HepG2 (cell line): ENCODE results near the gene PLXNA3. TPM values are rescaled to one million over a fixed set of nuclear protein-coding genes. Genes with fewer than 3 reads are reported as not detected.

ENCODE experiments used
- ATAC-seq: fragments of 200-7000 bp; cut with Tn5 transposase; 3 replicates; pipeline ENCODE4 v1.9.1; 2020; ENCODE audit warnings: mild to moderate bottlenecking, moderate library complexity
- BruUV-seq: library from RNA; stranded (reverse); fragments of 400-500 nt; replicated peaks from 2 replicates; lab custom pipeline; 2021; lab: Mats Ljungman, UMichigan
- CTCF ChIA-PET: fragments of 300-600 bp; formaldehyde crosslinking; extraction: SDS; loops from one replicate; lab custom pipeline; 2021; ENCODE audit warnings: low total read pairs, inconsistent platforms, low intra/inter-chr PET ratio; lab: Yijun Ruan, JAX
- POLR2A ChIA-PET: fragments of 350-600 bp; sonication (Branson Sonifier 250); formaldehyde crosslinking; loops from one replicate; lab custom pipeline; 2020; ENCODE audit warnings: antibody characterized with exemption, inconsistent platforms; lab: Yijun Ruan, JAX
- DNase-seq: peaks from one replicate; pipeline ENCODE4 v3.0.0-alpha.2; 2015; ENCODE audit warnings: low spot score
- FAIRE-seq: peaks from 3 replicates; lab custom pipeline; 2011; peaks lifted over from hg19 to GRCh38; lab: Jason Lieb, UNC
- H2AFZ ChIP-seq: one replicate; pipeline ENCODE4 v1.6.1; 2011; ENCODE audit warnings: low read length, inconsistent platforms
- H3K27ac ChIP-seq: fragments of 300-600 bp; 3 replicates; pipeline ENCODE4 v1.8.0; 2011; ENCODE audit warnings: mixed run types, mild to moderate bottlenecking, mixed read lengths, low read length, inconsistent platforms; ENCODE audit not compliant: insufficient read depth; ENCODE audit errors: extremely low read length
- H3K27me3 ChIP-seq, 2 experiments: fragments of 200-600 bp in 1 of 2; 2 replicates in 1 of 2; 3 replicates in 1 of 2; pipeline versions ENCODE4 v1.6.0 to v1.8.0; 2011; ENCODE audit warnings: low read length in 2 of 2, mild to moderate bottlenecking in 2 of 2, moderate library complexity in 2 of 2, inconsistent platforms in 1 of 2; ENCODE audit not compliant: insufficient read depth in 2 of 2, control insufficient read depth in 1 of 2
- H3K36me3 ChIP-seq, 2 experiments: fragments of 200-600 bp in 1 of 2; replicated peaks in 1 of 2; 2 replicates in 1 of 2; 3 replicates in 1 of 2; pipeline versions ENCODE4 v1.5.1 to v1.8.0; 2011; ENCODE audit warnings: low read length in 2 of 2, inconsistent platforms in 1 of 2; ENCODE audit not compliant: insufficient read depth in 2 of 2, control insufficient read depth in 1 of 2
- H3K4me1 ChIP-seq: 2 replicates; pipeline ENCODE4 v1.5.1; 2012; ENCODE audit warnings: low read length, inconsistent platforms; ENCODE audit not compliant: insufficient read depth
- H3K4me2 ChIP-seq: 2 replicates; pipeline ENCODE4 v1.6.0; 2011; ENCODE audit warnings: low read depth, low read length, inconsistent platforms
- H3K4me3 ChIP-seq, 3 experiments: fragments of 200-600 bp in 1 of 3; sonication (generic), shearing (Covaris generic) in 1 of 3; replicated peaks in 1 of 3; 2 replicates each; pipeline ENCODE4 v1.5.1; 2011 to 2016; ENCODE audit warnings: low read length in 3 of 3, inconsistent platforms in 2 of 3, low read depth in 2 of 3, mild to moderate bottlenecking in 2 of 3, control low read depth in 1 of 3, mixed read lengths in 1 of 3; ENCODE audit not compliant: insufficient read depth in 1 of 3
- H3K79me2 ChIP-seq: one replicate; pipeline ENCODE4 v1.6.1; 2011; ENCODE audit warnings: low read length, inconsistent platforms; ENCODE audit not compliant: insufficient read depth
- H3K9ac ChIP-seq: 2 replicates; pipeline ENCODE4 v1.6.0; 2011; ENCODE audit warnings: mild to moderate bottlenecking, low read depth, low read length, inconsistent platforms; ENCODE audit not compliant: insufficient read depth
- H3K9me3 ChIP-seq: 2 replicates; pipeline ENCODE4 v1.5.1; 2012; ENCODE audit warnings: mild to moderate bottlenecking, low read length
- H4K20me1 ChIP-seq: 2 replicates; pipeline ENCODE4 v1.6.0; 2011; ENCODE audit warnings: inconsistent platforms, mild to moderate bottlenecking, low read length, moderate library complexity; ENCODE audit not compliant: insufficient read depth
- EP300 ChIP-seq, 3 experiments: sonication (generic) in 1 of 3; formaldehyde crosslinking in 1 of 3; IDR thresholded peaks; 2 replicates each; pipeline versions ENCODE4 v1.5.1 to v1.6.1; 2011 to 2020; ENCODE audit warnings: low read depth in 2 of 3, low read length in 2 of 3, borderline replicate concordance in 1 of 3, improper control_type of control experiment in 1 of 3, mild to moderate bottlenecking in 1 of 3, missing genetic modification reagents in 1 of 3, moderate library complexity in 1 of 3
- MEIS1 ChIP-seq: sonication (generic); formaldehyde crosslinking; IDR thresholded peaks from 2 replicates; pipeline ENCODE4 v1.9.0; 2021; ENCODE audit warnings: mild to moderate bottlenecking, missing genetic modification reagents, moderate library complexity, borderline replicate concordance
- MYC ChIP-seq: sonication (generic); formaldehyde crosslinking; IDR thresholded peaks from 2 replicates; pipeline ENCODE4 v1.9.0; 2021; ENCODE audit warnings: missing genetic modification reagents, borderline replicate concordance
- NFE2L1 ChIP-seq: sonication (generic); formaldehyde crosslinking; IDR thresholded peaks from 2 replicates; pipeline ENCODE4 v1.4.0; 2020; ENCODE audit warnings: missing genetic modification reagents, mild to moderate bottlenecking, borderline replicate concordance
- NFIB ChIP-seq: sonication (generic); formaldehyde crosslinking; IDR thresholded peaks from 2 replicates; pipeline ENCODE4 v1.9.0; 2021; ENCODE audit warnings: missing genetic modification reagents, mild to moderate bottlenecking, borderline replicate concordance
- SPEN ChIP-seq: sonication (generic); formaldehyde crosslinking; IDR thresholded peaks from 2 replicates; pipeline ENCODE4 v1.5.1; 2020; ENCODE audit warnings: low read depth, mild to moderate bottlenecking, missing genetic modification reagents
- SRSF4 ChIP-seq: fragments of 200-400 bp; formaldehyde crosslinking; IDR thresholded peaks from one replicate; pipeline ENCODE4 v1.6.1; 2018; ENCODE audit warnings: mild to moderate bottlenecking, low read depth, low read length, moderate library complexity; ENCODE audit not compliant: poor library complexity, severe bottlenecking
- ZBTB33 ChIP-seq: sonication (generic); formaldehyde crosslinking; IDR thresholded peaks from 2 replicates; pipeline ENCODE4 v1.4.0; 2020; ENCODE audit warnings: missing genetic modification reagents
- ZNF609 ChIP-seq: sonication (generic); formaldehyde crosslinking; IDR thresholded peaks from 2 replicates; pipeline ENCODE4 v1.4.0; 2020; ENCODE audit warnings: mild to moderate bottlenecking, missing genetic modification reagents, borderline replicate concordance
- ZSCAN12 ChIP-seq: sonication (generic); formaldehyde crosslinking; IDR thresholded peaks from 2 replicates; pipeline ENCODE4 v1.9.0; 2021; ENCODE audit warnings: mild to moderate bottlenecking, missing genetic modification reagents
- WGBS: methylation state at CpG from one replicate; pipeline ENCODE4 v1.1.6; 2017; ENCODE audit warnings: low lambda C conversion rate; 5-methylcytosine and 5-hydroxymethylcytosine counted together
- in situ Hi-C: cut with HindIII; loops from 2 replicates; pipeline ENCODE4 v1.10.0; 2017; ENCODE audit warnings: low pct_unique_long_range_greater_than_20kb; ENCODE audit not compliant: extremely low pct_ligation_motif_present
- intact Hi-C: fragments of 100-400 bp; cut with micrococcal nuclease; formaldehyde crosslinking; loops from one replicate; pipeline ENCODE4 v1.10.0; 2022; ENCODE audit not compliant: unreplicated experiment
- polyA plus RNA-seq, 8 experiments: library from polyadenylated mRNA; depleted of rRNA in 3 of 8; stranded (reverse) in 7 of 8; unstranded in 1 of 8; fragments of >200 nt; fragmentation: Illumina TruSeq in 4 of 8; extraction: Trizol in 4 of 8; gene quantifications; 2 replicates each; pipeline versions ENCODE4 v1.2.1 to v1.2.3, GENCODE V29; 2011 to 2016; ENCODE audit warnings: low read depth in 4 of 8, missing spikeins in 1 of 8, mixed read lengths in 1 of 8; ENCODE audit not compliant: insufficient read depth in 1 of 8
- total RNA-seq, 5 experiments: library from RNA; depleted of rRNA; stranded (reverse); fragments of >200 nt; fragmentation: Illumina TruSeq; extraction: Trizol; gene quantifications; 2 replicates each; pipeline ENCODE4 v1.2.3, GENCODE V29; 2016; ENCODE audit warnings: low read depth in 1 of 5
- TF ChIP-seq, protein P1 (sequence below): sonication (generic); formaldehyde crosslinking; IDR thresholded peaks from 2 replicates; pipeline ENCODE4 v1.5.1; 2020; ENCODE audit warnings: missing genetic modification reagents, mild to moderate bottlenecking, borderline replicate concordance

The PLXNA3 gene
- total and polyA plus RNA-seq, 2 of the 13 experiments (the other 11 are each of a cell fraction or from before 2014, with no cell fraction given) = 5.8 to 20.6 TPM

DNA sequence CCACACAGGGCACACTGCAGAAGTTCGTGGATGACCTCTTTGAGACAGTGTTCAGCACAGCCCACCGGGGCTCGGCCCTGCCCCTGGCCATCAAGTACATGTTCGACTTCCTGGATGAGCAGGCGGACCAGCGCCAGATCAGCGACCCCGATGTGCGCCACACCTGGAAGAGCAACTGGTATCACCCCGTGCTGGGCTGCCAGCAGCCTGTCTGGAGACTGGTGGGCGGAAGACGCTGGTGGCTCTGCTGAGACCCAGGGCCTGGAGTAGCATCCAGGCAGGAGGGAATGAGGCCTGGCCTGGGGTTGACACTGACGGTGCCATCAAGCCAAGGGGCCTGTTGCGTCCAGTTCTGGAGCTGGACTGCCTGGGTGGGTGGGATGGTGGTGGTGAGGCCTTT is 12.4 kb downstream of the PLXNA3 start:
- Histone ChIP-seq H3K27me3 (no peaks in the 10 kb centered on the region), H3K4me3 (no peak overlapping the region), H3K9me3 (no peaks in the 10 kb centered on the region), H4K20me1 (no peaks in the 10 kb centered on the region), H3K9ac (no peak overlapping the region), H3K4me2 (no peak overlapping the region), H3K79me2 (no peaks in the 10 kb centered on the region), H3K4me1 (peaks cover 12% of the 10 kb centered on the region; the same call in 1 of the 2 replicates), H3K36me3 (peaks cover 5 to 6% of the 10 kb centered on the region in 2 experiments; a peak in 1 of 5 replicates), H3K27ac (no peak overlapping the region), H2AFZ (no peak overlapping the region)
- in situ Hi-C loops (no loop called here), intact Hi-C loops (no loop called here)
- ChIA-PET CTCF (no interaction called here), POLR2A (no interaction called here)
- DNase-seq (no peak), ATAC-seq (no peak), FAIRE-seq (no peak)
- no CpG with 5 or more reads among the region's 14 CpGs for WGBS
- BruUV-seq = no TSS peak
- TF ChIP-seq NFIB (CRISPR knock-in tag) = no peak
- no peak for TF ChIP-seq ZSCAN12 (CRISPR knock-in tag)
- no peak for TF ChIP-seq MYC (CRISPR knock-in tag)
- TF ChIP-seq NFE2L1 (CRISPR knock-in tag) = no peak
- TF ChIP-seq ZNF609 (CRISPR knock-in tag) = no peak
- no peak for TF ChIP-seq SRSF4
- no peak for TF ChIP-seq ZBTB33 (CRISPR knock-in tag)
- no peak for TF ChIP-seq EP300 (IDR thresholded peaks at IDR 0.05; ENCODE audit: low read depth in 2 of 2, low read length in 2 of 2)
- TF ChIP-seq EP300 (CRISPR knock-in tag; IDR thresholded peaks at IDR 0.05; ENCODE audit: borderline replicate concordance) = no peak
- TF ChIP-seq SPEN (CRISPR knock-in tag) = no peak
- TF ChIP-seq, protein P1, sequence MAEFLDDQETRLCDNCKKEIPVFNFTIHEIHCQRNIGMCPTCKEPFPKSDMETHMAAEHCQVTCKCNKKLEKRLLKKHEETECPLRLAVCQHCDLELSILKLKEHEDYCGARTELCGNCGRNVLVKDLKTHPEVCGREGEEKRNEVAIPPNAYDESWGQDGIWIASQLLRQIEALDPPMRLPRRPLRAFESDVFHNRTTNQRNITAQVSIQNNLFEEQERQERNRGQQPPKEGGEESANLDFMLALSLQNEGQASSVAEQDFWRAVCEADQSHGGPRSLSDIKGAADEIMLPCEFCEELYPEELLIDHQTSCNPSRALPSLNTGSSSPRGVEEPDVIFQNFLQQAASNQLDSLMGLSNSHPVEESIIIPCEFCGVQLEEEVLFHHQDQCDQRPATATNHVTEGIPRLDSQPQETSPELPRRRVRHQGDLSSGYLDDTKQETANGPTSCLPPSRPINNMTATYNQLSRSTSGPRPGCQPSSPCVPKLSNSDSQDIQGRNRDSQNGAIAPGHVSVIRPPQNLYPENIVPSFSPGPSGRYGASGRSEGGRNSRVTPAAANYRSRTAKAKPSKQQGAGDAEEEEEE (CRISPR knock-in tag) = no peak
- TF ChIP-seq MEIS1 (CRISPR knock-in tag) = no peak
